ENCODE measurements around the gene PRIMA1. TPM values are rescaled to one million over a fixed set of nuclear protein-coding genes. Genes with fewer than 3 reads are reported as not detected.

The PRIMA1 gene
- total and polyA plus RNA-seq, 10 of the 15 experiments (the other 5 are each of a cell fraction or from before 2014, with no cell fraction given): not detected

DNA sequence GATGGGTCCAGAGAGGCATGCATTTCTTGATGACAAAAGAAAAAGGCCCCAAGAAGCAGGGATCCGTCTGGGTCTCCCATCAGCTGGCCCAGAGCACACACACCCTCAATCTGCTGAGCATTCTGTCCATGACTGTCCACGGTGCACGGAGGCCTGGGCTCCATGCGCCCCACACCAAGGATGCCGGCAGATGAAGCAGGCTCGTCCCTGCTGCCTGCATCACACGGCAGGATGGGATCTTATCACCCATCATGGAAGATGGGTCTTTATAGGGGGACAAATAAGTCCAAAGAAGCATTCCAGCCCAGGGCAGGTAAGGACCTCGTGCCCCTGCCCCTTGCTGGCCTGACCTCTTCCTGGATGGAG, 59.7 kb downstream of the PRIMA1 start:
- in situ Hi-C loops (cut with MboI): no loop called here
- H3K36me3 ChIP-seq (ENCODE audit: control insufficient read depth in 2 of 2, insufficient read depth in 2 of 2, low read length in 1 of 2): no peaks in the 10 kb centered on the region
- ChIA-PET RAD21 (ENCODE audit: unreplicated experiment) (no interaction called here), SMC1A (ENCODE audit: uncharacterized antibody, unreplicated experiment) (no interaction called here), CTCF (no interaction called here), POLR2A (no interaction called here)
- ATAC-seq (no peak), DNase-seq (ENCODE audit: low read depth, low spot score) (no peak), FAIRE-seq (no peak)
- intact Hi-C loops (cut with micrococcal nuclease; ENCODE audit: unreplicated experiment): no loop called here
- no peaks in the 10 kb centered on the region for H3K79me2 ChIP-seq (ENCODE audit: control insufficient read depth, insufficient read depth, low read length)
- WGBS (ENCODE audit: insufficient coverage, insufficient replicate concordance, low lambda C conversion rate, missing lambda C conversion rate): 39% methylated on average over 8 of the region's 8 CpGs
- no peak overlapping the region for H3K27ac ChIP-seq (ENCODE audit: control insufficient read depth, insufficient read depth)
- no peak overlapping the region for H3K4me3 ChIP-seq
- no peaks in the 10 kb centered on the region; a peak in 1 of 4 replicates for H3K27me3 ChIP-seq (replicated peaks in 1 of 2; ENCODE audit: control insufficient read depth in 2 of 2, insufficient read depth in 2 of 2, low read length in 1 of 2)
- no peak overlapping the region for H3K9ac ChIP-seq (ENCODE audit: control insufficient read depth, insufficient read depth, low read length)
- TF ChIP-seq RB1 (IDR thresholded peaks at IDR 0.05; ENCODE audit: borderline replicate concordance) (no peak), IKZF2 (IDR thresholded peaks at IDR 0.05) (no peak), MYB (IDR thresholded peaks at IDR 0.05; ENCODE audit: borderline replicate concordance, low read depth, low read length) (no peak), EED (IDR thresholded peaks at IDR 0.05; ENCODE audit: low read depth) (no peak), SREBF2 (IDR thresholded peaks at IDR 0.05; ENCODE audit: low read length) (no peak), PAX5 (IDR thresholded peaks at IDR 0.05; ENCODE audit: borderline replicate concordance, low read depth, low read length) (no peak), IKZF1 (conservative IDR thresholded peaks at IDR 0.05) (no peak), CBX5 (IDR thresholded peaks at IDR 0.05; ENCODE audit: low read depth) (no peak), POLR2A (IDR thresholded peaks at IDR 0.05; ENCODE audit: low read depth, low read length) (no peak), ZNF207 (IDR thresholded peaks at IDR 0.05; ENCODE audit: borderline replicate concordance) (no peak), MXI1 (IDR thresholded peaks at IDR 0.05; ENCODE audit: low read depth, low read length) (no peak), NFIC (IDR thresholded peaks at IDR 0.05; ENCODE audit: low read depth, low read length) (no peak), MTA3 (IDR thresholded peaks at IDR 0.05; ENCODE audit: borderline replicate concordance, low read length) (no peak), HDAC6 (IDR thresholded peaks at IDR 0.05; ENCODE audit: unreplicated experiment) (no peak)
- TF ChIP-seq, protein P1, sequence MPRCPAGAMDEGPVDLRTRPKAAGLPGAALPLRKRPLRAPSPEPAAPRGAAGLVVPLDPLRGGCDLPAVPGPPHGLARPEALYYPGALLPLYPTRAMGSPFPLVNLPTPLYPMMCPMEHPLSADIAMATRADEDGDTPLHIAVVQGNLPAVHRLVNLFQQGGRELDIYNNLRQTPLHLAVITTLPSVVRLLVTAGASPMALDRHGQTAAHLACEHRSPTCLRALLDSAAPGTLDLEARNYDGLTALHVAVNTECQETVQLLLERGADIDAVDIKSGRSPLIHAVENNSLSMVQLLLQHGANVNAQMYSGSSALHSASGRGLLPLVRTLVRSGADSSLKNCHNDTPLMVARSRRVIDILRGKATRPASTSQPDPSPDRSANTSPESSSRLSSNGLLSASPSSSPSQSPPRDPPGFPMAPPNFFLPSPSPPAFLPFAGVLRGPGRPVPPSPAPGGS (IDR thresholded peaks at IDR 0.05; ENCODE audit: borderline replicate concordance, insufficient read depth, low read depth, low read length, poor library complexity, severe bottlenecking): no peak
- TF ChIP-seq, protein P2, sequence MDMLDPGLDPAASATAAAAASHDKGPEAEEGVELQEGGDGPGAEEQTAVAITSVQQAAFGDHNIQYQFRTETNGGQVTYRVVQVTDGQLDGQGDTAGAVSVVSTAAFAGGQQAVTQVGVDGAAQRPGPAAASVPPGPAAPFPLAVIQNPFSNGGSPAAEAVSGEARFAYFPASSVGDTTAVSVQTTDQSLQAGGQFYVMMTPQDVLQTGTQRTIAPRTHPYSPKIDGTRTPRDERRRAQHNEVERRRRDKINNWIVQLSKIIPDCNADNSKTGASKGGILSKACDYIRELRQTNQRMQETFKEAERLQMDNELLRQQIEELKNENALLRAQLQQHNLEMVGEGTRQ (IDR thresholded peaks at IDR 0.05; ENCODE audit: borderline replicate concordance, low read depth, low read length): no peak
- TF ChIP-seq, protein P3, sequence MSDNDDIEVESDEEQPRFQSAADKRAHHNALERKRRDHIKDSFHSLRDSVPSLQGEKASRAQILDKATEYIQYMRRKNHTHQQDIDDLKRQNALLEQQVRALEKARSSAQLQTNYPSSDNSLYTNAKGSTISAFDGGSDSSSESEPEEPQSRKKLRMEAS (IDR thresholded peaks at IDR 0.05; ENCODE audit: low read depth, low read length): no peak
- no peak overlapping the region for H3K4me2 ChIP-seq (ENCODE audit: control insufficient read depth, insufficient read depth)
- H3K9me3 ChIP-seq (replicated peaks; ENCODE audit: control insufficient read depth, insufficient read depth, low read length): no peaks in the 10 kb centered on the region
- H4K20me1 ChIP-seq (ENCODE audit: control insufficient read depth, insufficient read depth): no peaks in the 10 kb centered on the region
- H2AFZ ChIP-seq (ENCODE audit: control insufficient read depth, low read depth, low read length): no peak overlapping the region
- no TSS peak for BruUV-seq (replicated peaks)
- no peaks in the 10 kb centered on the region for H3K4me1 ChIP-seq (ENCODE audit: control insufficient read depth, insufficient read depth, low read length)

Data from GM12878 (cell line).